GM12878 (cell line): ENCODE data around the gene TP73. TPM values are rescaled to one million over a fixed set of nuclear protein-coding genes. Genes with fewer than 3 reads are reported as not detected.

ENCODE experiments used
- BCL11A ChIP-seq: IDR thresholded peaks from 2 replicates; pipeline ENCODE4 v1.6.1; 2011; ENCODE audit warnings: low read depth, low read length
- CREM ChIP-seq: IDR thresholded peaks from 2 replicates; pipeline ENCODE4 v1.6.1; 2014; ENCODE audit warnings: antibody characterized with exemption, low read depth
- EGR1 ChIP-seq, 2 experiments: IDR thresholded peaks; 1 replicate in 1 of 2; 2 replicates in 1 of 2; pipeline ENCODE4 v1.6.1; 2011 to 2012; ENCODE audit warnings: low read depth in 2 of 2, low read length in 2 of 2, borderline replicate concordance in 1 of 2, mild to moderate bottlenecking in 1 of 2, moderate library complexity in 1 of 2
- HCFC1 ChIP-seq: fragments of 150-350 bp; IDR thresholded peaks from 2 replicates; pipeline ENCODE4 v1.6.1; 2014; ENCODE audit warnings: low read length
- HDAC6 ChIP-seq: fragments of 200-600 bp; sonication (generic); IDR thresholded peaks from one replicate; pipeline ENCODE4 v1.8.0; 2017; ENCODE audit warnings: antibody characterized with exemption; ENCODE audit not compliant: unreplicated experiment
- IRF4 ChIP-seq: IDR thresholded peaks from 2 replicates; pipeline ENCODE4 v1.6.1; 2011; ENCODE audit warnings: low read depth, low read length
- JUND ChIP-seq: IDR thresholded peaks from 2 replicates; pipeline ENCODE4 v1.6.1; 2012; ENCODE audit warnings: low read depth, mild to moderate bottlenecking, low read length, improper control_type of control experiment, moderate library complexity
- MEF2B ChIP-seq: fragments of 450-650 bp; IDR thresholded peaks from 2 replicates; pipeline ENCODE4 v1.6.1; 2018; ENCODE audit warnings: mild to moderate bottlenecking, moderate library complexity; ENCODE audit not compliant: partially characterized antibody, poor library complexity, severe bottlenecking
- NR2F1 ChIP-seq: fragments of 450-650 bp; conservative IDR thresholded peaks from 2 replicates; pipeline ENCODE4 v1.6.1; 2017; ENCODE audit warnings: mild to moderate bottlenecking
- PML ChIP-seq: IDR thresholded peaks from 2 replicates; pipeline ENCODE4 v1.6.1; 2012; ENCODE audit warnings: low read length, inconsistent platforms
- RAD51 ChIP-seq: fragments of 450-650 bp; IDR thresholded peaks from 2 replicates; pipeline ENCODE4 v1.6.1; 2016; ENCODE audit warnings: moderate library complexity, mild to moderate bottlenecking, inconsistent platforms
- RCOR1 ChIP-seq: conservative IDR thresholded peaks from 2 replicates; pipeline ENCODE4 v1.6.1; 2012; ENCODE audit warnings: low read depth, low read length, improper control_type of control experiment
- SMAD5 ChIP-seq: IDR thresholded peaks from 2 replicates; pipeline ENCODE4 v1.6.1; 2016; ENCODE audit warnings: antibody characterized with exemption, low read depth
- SREBF1 ChIP-seq: IDR thresholded peaks from 2 replicates; pipeline ENCODE4 v1.6.1; 2012; ENCODE audit warnings: mild to moderate bottlenecking, low read length
- SRF ChIP-seq, 2 experiments: IDR thresholded peaks; 2 replicates each; pipeline ENCODE4 v1.6.1; 2011; ENCODE audit warnings: low read depth in 2 of 2, low read length in 2 of 2, mild to moderate bottlenecking in 1 of 2, moderate library complexity in 1 of 2
- STAT1 ChIP-seq: fragments of 450-650 bp; conservative IDR thresholded peaks from 2 replicates; pipeline ENCODE4 v1.6.1; 2014; ENCODE audit warnings: antibody characterized with exemption, mild to moderate bottlenecking
- TAF1 ChIP-seq: IDR thresholded peaks from 2 replicates; pipeline ENCODE4 v1.6.1; 2011; ENCODE audit warnings: mild to moderate bottlenecking, low read depth, low read length, borderline replicate concordance
- polyA plus RNA-seq, 11 experiments: library from polyadenylated mRNA; depleted of rRNA in 4 of 11; unstranded in 6 of 11; stranded (reverse) in 5 of 11; fragments of >200 nt; fragmentation: Nextera tagmentation in 4 of 11; fragmentation: Illumina TruSeq in 1 of 11; extraction: Ambion mirVana in 4 of 11; extraction: Trizol in 1 of 11; gene quantifications; 1 replicate in 1 of 11; 2 replicates in 10 of 11; pipeline versions ENCODE4 v1.2.1 to v1.2.3, GENCODE V29; 2011 to 2016; ENCODE audit warnings: inconsistent platforms in 2 of 11, missing spikeins in 2 of 11, low read depth in 1 of 11
- total RNA-seq, 4 experiments: library from RNA; depleted of rRNA in 3 of 4; stranded (reverse); fragments of >200 nt in 3 of 4; fragmentation: Illumina TruSeq in 1 of 4; extraction: Trizol in 1 of 4; gene quantifications; 2 replicates each; pipeline versions ENCODE4 v1.2.1 to v1.2.3, GENCODE V29; 2013 to 2021
- TF ChIP-seq, protein P1 (sequence below): fragments of 450-650 bp; IDR thresholded peaks from 2 replicates; pipeline ENCODE4 v1.6.1; 2017; ENCODE audit warnings: mild to moderate bottlenecking, moderate library complexity
- TF ChIP-seq, protein P2 (sequence below): fragments of 450-650 bp; IDR thresholded peaks from 2 replicates; pipeline ENCODE4 v1.6.1; 2016; ENCODE audit warnings: mild to moderate bottlenecking
- TF ChIP-seq, protein P3 (sequence below): fragments of 450-650 bp; IDR thresholded peaks from 2 replicates; pipeline ENCODE4 v1.6.1; 2014; ENCODE audit warnings: mild to moderate bottlenecking
- TF ChIP-seq, protein P4 (sequence below): IDR thresholded peaks from 2 replicates; pipeline ENCODE4 v1.6.1; 2011; ENCODE audit warnings: low read depth, low read length, improper control_type of control experiment, borderline replicate concordance
- TF ChIP-seq, protein P5 (sequence below): IDR thresholded peaks from 2 replicates; pipeline ENCODE4 v1.6.1; 2012; ENCODE audit warnings: low read length, inconsistent platforms

The TP73 gene
- total and polyA plus RNA-seq, 10 of the 15 experiments (the other 5 are each of a cell fraction or from before 2014, with no cell fraction given) = 0.08 to 54.2 (median 14.9) TPM

DNA sequence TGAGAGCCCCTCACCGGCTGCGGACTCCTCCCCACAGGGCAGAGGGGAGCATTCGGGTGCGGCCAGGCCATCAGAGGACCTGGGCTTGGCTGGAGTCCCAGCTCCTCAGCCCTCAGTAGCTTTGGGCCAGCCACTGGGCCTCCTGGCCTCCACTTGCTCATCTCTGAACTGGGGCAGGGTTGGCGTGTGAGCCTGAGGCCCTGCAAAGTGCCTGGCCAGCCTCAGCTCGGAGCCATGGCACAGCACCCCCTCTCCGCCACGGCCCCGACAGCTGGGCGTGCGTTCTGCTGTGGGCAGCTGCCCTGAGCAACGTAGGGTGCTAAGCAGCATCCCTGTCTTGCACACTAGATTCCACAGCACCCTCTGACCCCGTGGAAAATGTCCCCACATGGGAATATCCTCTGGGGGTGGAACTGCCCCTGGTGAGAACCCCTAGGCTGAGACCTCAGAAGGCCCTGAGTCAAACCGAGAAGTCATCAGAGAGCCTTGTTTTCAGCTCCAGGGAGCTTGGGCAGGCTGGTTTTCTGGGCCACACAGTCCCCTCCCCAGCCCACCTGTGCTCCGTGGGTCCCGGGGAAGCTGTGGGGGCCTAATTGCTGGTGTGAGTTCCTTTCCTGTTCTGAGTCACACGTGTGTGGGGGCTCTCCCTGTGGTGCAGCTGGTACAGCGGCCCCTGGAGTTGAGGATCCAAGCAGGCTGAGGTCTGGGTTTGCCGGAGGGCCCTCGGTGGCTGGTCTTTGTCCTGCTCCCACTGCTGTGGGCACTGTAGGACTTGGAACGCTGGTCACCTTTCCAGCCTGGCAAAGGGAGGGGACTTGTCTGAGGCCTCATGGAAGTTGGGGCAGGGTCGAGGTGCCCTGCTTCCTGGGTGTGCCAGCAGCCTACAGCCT, 24.5 kb downstream of the TP73 start (continued):
- TF ChIP-seq, protein P1, sequence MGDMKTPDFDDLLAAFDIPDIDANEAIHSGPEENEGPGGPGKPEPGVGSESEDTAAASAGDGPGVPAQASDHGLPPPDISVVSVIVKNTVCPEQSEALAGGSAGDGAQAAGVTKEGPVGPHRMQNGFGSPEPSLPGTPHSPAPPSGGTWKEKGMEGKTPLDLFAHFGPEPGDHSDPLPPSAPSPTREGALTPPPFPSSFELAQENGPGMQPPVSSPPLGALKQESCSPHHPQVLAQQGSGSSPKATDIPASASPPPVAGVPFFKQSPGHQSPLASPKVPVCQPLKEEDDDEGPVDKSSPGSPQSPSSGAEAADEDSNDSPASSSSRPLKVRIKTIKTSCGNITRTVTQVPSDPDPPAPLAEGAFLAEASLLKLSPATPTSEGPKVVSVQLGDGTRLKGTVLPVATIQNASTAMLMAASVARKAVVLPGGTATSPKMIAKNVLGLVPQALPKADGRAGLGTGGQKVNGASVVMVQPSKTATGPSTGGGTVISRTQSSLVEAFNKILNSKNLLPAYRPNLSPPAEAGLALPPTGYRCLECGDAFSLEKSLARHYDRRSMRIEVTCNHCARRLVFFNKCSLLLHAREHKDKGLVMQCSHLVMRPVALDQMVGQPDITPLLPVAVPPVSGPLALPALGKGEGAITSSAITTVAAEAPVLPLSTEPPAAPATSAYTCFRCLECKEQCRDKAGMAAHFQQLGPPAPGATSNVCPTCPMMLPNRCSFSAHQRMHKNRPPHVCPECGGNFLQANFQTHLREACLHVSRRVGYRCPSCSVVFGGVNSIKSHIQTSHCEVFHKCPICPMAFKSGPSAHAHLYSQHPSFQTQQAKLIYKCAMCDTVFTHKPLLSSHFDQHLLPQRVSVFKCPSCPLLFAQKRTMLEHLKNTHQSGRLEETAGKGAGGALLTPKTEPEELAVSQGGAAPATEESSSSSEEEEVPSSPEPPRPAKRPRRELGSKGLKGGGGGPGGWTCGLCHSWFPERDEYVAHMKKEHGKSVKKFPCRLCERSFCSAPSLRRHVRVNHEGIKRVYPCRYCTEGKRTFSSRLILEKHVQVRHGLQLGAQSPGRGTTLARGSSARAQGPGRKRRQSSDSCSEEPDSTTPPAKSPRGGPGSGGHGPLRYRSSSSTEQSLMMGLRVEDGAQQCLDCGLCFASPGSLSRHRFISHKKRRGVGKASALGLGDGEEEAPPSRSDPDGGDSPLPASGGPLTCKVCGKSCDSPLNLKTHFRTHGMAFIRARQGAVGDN = peak; percentile 87
- TF ChIP-seq RAD51 = no peak
- TF ChIP-seq CREM = peak; percentile 91
- peak; percentile 99 for TF ChIP-seq BCL11A
- TF ChIP-seq SMAD5 = no peak; the same call in 1 of the 2 replicates
- TF ChIP-seq SREBF1 = 0 out of 2 replicates have a peak, but pooled peaks have one; percentile 48
- peak; percentile 96 for TF ChIP-seq NR2F1
- 0 out of 2 replicates have a peak, but pooled peaks have one; percentile 53 for TF ChIP-seq RCOR1
- peak; percentile 97 for TF ChIP-seq JUND
- TF ChIP-seq, protein P2, sequence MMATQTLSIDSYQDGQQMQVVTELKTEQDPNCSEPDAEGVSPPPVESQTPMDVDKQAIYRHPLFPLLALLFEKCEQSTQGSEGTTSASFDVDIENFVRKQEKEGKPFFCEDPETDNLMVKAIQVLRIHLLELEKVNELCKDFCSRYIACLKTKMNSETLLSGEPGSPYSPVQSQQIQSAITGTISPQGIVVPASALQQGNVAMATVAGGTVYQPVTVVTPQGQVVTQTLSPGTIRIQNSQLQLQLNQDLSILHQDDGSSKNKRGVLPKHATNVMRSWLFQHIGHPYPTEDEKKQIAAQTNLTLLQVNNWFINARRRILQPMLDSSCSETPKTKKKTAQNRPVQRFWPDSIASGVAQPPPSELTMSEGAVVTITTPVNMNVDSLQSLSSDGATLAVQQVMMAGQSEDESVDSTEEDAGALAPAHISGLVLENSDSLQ = no peak
- peak; percentile 98 for TF ChIP-seq MEF2B
- peak in 1 of 2 experiments; percentile 78; a peak in 2 of 4 replicates for TF ChIP-seq SRF (IDR thresholded peaks at IDR 0.05; ENCODE audit: low read depth in 2 of 2, low read length in 2 of 2)
- TF ChIP-seq HCFC1 = no peak
- TF ChIP-seq IRF4 = peak; percentile 99
- TF ChIP-seq, protein P3, sequence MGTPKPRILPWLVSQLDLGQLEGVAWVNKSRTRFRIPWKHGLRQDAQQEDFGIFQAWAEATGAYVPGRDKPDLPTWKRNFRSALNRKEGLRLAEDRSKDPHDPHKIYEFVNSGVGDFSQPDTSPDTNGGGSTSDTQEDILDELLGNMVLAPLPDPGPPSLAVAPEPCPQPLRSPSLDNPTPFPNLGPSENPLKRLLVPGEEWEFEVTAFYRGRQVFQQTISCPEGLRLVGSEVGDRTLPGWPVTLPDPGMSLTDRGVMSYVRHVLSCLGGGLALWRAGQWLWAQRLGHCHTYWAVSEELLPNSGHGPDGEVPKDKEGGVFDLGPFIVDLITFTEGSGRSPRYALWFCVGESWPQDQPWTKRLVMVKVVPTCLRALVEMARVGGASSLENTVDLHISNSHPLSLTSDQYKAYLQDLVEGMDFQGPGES = no peak
- no peak for TF ChIP-seq HDAC6
- TF ChIP-seq, protein P4, sequence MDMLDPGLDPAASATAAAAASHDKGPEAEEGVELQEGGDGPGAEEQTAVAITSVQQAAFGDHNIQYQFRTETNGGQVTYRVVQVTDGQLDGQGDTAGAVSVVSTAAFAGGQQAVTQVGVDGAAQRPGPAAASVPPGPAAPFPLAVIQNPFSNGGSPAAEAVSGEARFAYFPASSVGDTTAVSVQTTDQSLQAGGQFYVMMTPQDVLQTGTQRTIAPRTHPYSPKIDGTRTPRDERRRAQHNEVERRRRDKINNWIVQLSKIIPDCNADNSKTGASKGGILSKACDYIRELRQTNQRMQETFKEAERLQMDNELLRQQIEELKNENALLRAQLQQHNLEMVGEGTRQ = no peak
- TF ChIP-seq, protein P5, sequence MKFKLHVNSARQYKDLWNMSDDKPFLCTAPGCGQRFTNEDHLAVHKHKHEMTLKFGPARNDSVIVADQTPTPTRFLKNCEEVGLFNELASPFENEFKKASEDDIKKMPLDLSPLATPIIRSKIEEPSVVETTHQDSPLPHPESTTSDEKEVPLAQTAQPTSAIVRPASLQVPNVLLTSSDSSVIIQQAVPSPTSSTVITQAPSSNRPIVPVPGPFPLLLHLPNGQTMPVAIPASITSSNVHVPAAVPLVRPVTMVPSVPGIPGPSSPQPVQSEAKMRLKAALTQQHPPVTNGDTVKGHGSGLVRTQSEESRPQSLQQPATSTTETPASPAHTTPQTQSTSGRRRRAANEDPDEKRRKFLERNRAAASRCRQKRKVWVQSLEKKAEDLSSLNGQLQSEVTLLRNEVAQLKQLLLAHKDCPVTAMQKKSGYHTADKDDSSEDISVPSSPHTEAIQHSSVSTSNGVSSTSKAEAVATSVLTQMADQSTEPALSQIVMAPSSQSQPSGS = no peak
- peak in 1 of 2 experiments; percentile 90; a peak in 2 of 3 replicates for TF ChIP-seq EGR1 (IDR thresholded peaks at IDR 0.05; ENCODE audit: borderline replicate concordance in 1 of 2, low read depth in 2 of 2, low read length in 2 of 2)
- no peak for TF ChIP-seq STAT1
- TF ChIP-seq TAF1 = no peak
- TF ChIP-seq PML = no peak
